Choroid plexus epithelial cell (primary cell): ENCODE data around the gene SPATC1L.

Experiments
- DNase-seq: peaks from one replicate; pipeline ENCODE4 v3.0.0-alpha.2; 2010; ENCODE audit warnings: low read depth
- H3K4me3 ChIP-seq: 2 replicates; pipeline ENCODE4 v1.5.1; 2011; ENCODE audit warnings: low read depth, mild to moderate bottlenecking, control low read depth, low read length, moderate library complexity
- TF ChIP-seq, protein P1 (sequence below): conservative IDR thresholded peaks from 2 replicates; pipeline ENCODE4 v1.5.1; 2011; ENCODE audit warnings: low read depth, mild to moderate bottlenecking, control low read depth, inconsistent platforms, low read length, moderate library complexity

SPATC1L gene

DNA sequence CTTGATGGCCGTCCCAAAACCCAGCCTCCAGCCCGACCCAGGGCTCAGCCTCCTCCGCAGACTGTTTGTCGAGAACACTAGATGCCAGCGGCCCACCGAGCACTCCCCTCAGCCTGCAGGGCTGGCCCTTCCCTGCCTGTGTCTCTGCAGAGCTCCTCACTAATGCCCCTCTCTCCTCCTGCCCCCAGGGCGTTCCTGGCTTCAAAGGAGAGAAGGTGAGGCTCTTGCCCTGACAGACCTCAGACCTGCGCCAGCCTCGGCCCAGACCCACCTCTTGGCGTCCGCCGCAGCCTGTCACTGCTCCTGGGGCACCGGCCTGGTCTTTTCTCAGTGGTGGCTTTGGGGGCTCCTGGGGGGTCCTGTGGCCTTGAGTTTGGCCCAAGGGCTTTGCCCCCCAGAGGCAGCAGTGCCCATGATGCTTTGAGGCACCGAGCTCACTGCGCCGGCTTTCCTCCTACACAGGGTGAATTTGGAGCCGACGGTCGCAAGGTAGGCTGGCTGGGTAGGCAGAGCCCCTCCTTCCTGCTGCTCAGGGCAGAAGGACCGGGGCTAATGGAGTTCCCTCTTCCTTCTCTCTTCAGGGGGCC is 68.0 kb downstream of the SPATC1L start:
- no peak for DNase-seq
- no peak overlapping the region for H3K4me3 ChIP-seq
- TF ChIP-seq, protein P1, sequence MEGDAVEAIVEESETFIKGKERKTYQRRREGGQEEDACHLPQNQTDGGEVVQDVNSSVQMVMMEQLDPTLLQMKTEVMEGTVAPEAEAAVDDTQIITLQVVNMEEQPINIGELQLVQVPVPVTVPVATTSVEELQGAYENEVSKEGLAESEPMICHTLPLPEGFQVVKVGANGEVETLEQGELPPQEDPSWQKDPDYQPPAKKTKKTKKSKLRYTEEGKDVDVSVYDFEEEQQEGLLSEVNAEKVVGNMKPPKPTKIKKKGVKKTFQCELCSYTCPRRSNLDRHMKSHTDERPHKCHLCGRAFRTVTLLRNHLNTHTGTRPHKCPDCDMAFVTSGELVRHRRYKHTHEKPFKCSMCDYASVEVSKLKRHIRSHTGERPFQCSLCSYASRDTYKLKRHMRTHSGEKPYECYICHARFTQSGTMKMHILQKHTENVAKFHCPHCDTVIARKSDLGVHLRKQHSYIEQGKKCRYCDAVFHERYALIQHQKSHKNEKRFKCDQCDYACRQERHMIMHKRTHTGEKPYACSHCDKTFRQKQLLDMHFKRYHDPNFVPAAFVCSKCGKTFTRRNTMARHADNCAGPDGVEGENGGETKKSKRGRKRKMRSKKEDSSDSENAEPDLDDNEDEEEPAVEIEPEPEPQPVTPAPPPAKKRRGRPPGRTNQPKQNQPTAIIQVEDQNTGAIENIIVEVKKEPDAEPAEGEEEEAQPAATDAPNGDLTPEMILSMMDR: no peak

- TF ChIP-seq, protein P1: no peak
- no peak for DNase-seq
- H3K4me3 ChIP-seq: no peak overlapping the region
Observed at GRCh38 chr21:46115441-46116188, 68.6 kb downstream of the SPATC1L start.

- DNase-seq: no peak
Observed at GRCh38 chr21:46114963-46115362, 69.3 kb downstream of the SPATC1L start.

GRCh38 chr21:46113497-46114176 is 70.6 kb downstream of the SPATC1L start:
- TF ChIP-seq, protein P1: no peak
- DNase-seq: no peak
- H3K4me3 ChIP-seq: no peak overlapping the region

More at GRCh38 chr21:46114963-46115362, 69.3 kb downstream of the SPATC1L start:
- TF ChIP-seq, protein P1: no peak
- H3K4me3 ChIP-seq: no peak overlapping the region

DNA sequence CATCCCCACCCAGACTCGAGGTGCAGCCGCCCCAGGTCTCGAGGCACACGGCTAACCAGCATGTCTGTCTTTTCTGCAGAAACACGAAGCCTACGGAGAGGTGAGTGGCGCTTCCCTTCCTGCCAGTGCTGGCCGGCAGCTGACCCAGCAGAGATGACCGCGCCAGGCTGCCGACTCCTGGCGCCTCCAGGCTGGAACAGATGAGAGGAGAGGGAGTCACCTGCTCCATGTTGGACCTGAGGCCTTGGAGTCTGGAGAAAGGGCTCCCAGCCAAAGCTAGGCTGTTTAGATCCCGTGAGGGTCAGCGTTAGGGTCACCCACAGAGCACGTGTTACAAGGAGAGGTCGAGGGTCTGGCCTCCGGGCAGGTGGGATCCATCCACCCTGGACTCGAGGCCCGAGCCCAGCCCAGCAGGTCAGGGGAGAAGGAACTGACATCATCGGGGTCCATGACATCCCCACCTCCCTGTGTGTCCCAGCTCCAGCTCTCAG is 71.5 kb downstream of the SPATC1L start:
- TF ChIP-seq, protein P1: no peak
- no peak overlapping the region for H3K4me3 ChIP-seq
- DNase-seq: no peak

GRCh38 chr21:46111857-46112724 is 72.2 kb downstream of the SPATC1L start:
- H3K4me3 ChIP-seq: no peak overlapping the region
- TF ChIP-seq, protein P1: no peak
- DNase-seq: no peak
